ENCODE data around the gene RNF113B.
A peak's percentile ranks its signal among the peaks of the same experiment; 100 is the strongest.

DNA sequence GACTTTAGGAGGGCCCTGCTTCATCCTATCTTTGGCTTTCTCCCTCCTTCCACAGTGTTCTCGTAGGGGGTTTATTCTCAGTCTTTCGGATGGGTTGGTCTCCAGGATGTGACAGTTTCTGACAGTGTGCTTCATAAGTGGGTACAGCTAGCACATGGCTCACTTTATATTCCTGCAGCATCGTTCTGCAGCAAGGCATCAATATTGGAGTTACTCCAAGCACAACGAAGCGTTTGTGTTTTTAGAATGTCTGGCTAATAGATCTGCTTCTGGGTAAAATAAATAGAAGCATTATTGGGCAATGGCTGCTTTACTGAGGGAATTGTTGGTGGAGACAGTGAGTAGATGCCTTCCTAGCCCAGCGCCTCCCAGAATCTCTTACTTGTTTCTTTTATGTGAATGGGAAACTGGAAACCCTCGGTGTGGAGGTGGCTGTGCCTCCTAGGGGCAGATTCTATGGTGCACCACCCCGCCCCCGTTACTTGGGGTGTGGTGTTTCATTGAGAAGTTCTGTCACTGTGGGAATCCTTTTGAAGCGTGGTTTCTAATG lies 32.2 kb downstream of the RNF113B start:
- TF ChIP-seq, protein P1, sequence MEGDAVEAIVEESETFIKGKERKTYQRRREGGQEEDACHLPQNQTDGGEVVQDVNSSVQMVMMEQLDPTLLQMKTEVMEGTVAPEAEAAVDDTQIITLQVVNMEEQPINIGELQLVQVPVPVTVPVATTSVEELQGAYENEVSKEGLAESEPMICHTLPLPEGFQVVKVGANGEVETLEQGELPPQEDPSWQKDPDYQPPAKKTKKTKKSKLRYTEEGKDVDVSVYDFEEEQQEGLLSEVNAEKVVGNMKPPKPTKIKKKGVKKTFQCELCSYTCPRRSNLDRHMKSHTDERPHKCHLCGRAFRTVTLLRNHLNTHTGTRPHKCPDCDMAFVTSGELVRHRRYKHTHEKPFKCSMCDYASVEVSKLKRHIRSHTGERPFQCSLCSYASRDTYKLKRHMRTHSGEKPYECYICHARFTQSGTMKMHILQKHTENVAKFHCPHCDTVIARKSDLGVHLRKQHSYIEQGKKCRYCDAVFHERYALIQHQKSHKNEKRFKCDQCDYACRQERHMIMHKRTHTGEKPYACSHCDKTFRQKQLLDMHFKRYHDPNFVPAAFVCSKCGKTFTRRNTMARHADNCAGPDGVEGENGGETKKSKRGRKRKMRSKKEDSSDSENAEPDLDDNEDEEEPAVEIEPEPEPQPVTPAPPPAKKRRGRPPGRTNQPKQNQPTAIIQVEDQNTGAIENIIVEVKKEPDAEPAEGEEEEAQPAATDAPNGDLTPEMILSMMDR (conservative IDR thresholded peaks at IDR 0.05; ENCODE audit: low read depth in 2 of 2) = 0 out of 4 replicates have a peak, but pooled peaks of 1 of the 2 experiments have one; percentile 19
- no peak for TF ChIP-seq EZH2 (IDR thresholded peaks at IDR 0.05; ENCODE audit: low read depth, unreplicated experiment)
- TF ChIP-seq POLR2AphosphoS5 (IDR thresholded peaks at IDR 0.05; ENCODE audit: low read depth) = no peak
